B cell (primary cell): Measurements from ENCODE around the gene VWA1. TPM values are rescaled to one million over a fixed set of nuclear protein-coding genes. Genes with fewer than 3 reads are reported as not detected.
A peak's percentile ranks its signal among the peaks of the same experiment; 100 is the strongest.

Source experiments
- ATAC-seq: fragments of 200-7000 bp; cut with Tn5 transposase; one replicate; pipeline ENCODE4 v1.10.0; 2021; ENCODE audit warnings: low read depth, mild to moderate bottlenecking, moderate number of reproducible peaks, moderate library complexity
- CTCF ChIA-PET: fragments of 350-600 bp; sonication (Branson Sonifier 250); formaldehyde crosslinking; loops from one replicate; lab custom pipeline; 2021; ENCODE audit warnings: antibody characterized with exemption, inconsistent platforms; lab: Charles Lee
- POLR2A ChIA-PET: fragments of 350-600 bp; sonication (Branson Sonifier 250); formaldehyde crosslinking; loops from one replicate; lab custom pipeline; 2021; ENCODE audit warnings: antibody characterized with exemption; lab: Charles Lee
- DNase-seq: peaks from one replicate; pipeline ENCODE4 v3.0.0; 2013
- H2AFZ ChIP-seq: 2 replicates; pipeline ENCODE4 v1.6.1; 2012; ENCODE audit warnings: mild to moderate bottlenecking, low read depth, low read length; ENCODE audit not compliant: insufficient read depth, poor library complexity, severe bottlenecking
- H3K27ac ChIP-seq, 2 donors: 1 replicate in 1 of 2; 2 replicates in 1 of 2; pipeline ENCODE4 v1.5.1; 2012 to 2013; ENCODE audit warnings: low read length in 2 of 2, mild to moderate bottlenecking in 2 of 2, moderate library complexity in 1 of 2
- H3K27me3 ChIP-seq, 4 experiments: fragments of 200-600 bp in 1 of 4; sonication (generic) in 1 of 4; replicated peaks in 1 of 4; 1 replicate in 2 of 4; 2 replicates in 2 of 4; pipeline versions ENCODE4 v1.6.1 to v1.7.0; 2013 to 2016; ENCODE audit warnings: low read length in 3 of 4, mild to moderate bottlenecking in 2 of 4, mixed read lengths in 1 of 4, moderate library complexity in 1 of 4; ENCODE audit not compliant: insufficient read depth in 4 of 4, control insufficient read depth in 3 of 4; ENCODE audit errors: control extremely low read depth in 1 of 4
- H3K36me3 ChIP-seq, 2 experiments: replicated peaks in 1 of 2; 1 replicate in 1 of 2; 2 replicates in 1 of 2; pipeline versions ENCODE4 v1.6.1 to v1.7.1; 2013; ENCODE audit warnings: low read length in 1 of 2; ENCODE audit not compliant: insufficient read depth in 2 of 2, control insufficient read depth in 1 of 2; ENCODE audit errors: control extremely low read depth in 1 of 2, extremely low read depth in 1 of 2
- H3K4me1 ChIP-seq, 2 donors: fragments of 200-600 bp in 1 of 2; sonication (generic) in 1 of 2; 1 replicate in 1 of 2; 2 replicates in 1 of 2; pipeline versions ENCODE4 v1.5.1 to v1.6.1; 2013 to 2017; ENCODE audit warnings: low read length in 2 of 2; ENCODE audit not compliant: control insufficient read depth in 2 of 2, insufficient read depth in 2 of 2
- H3K4me2 ChIP-seq: replicated peaks from 2 replicates; pipeline ENCODE3; 2012; ENCODE audit warnings: mild to moderate bottlenecking, low read depth, low read length; ENCODE audit not compliant: poor library complexity, severe bottlenecking
- H3K4me3 ChIP-seq, 5 experiments: fragments of 200-600 bp in 1 of 5; sonication (generic) in 1 of 5; 1 replicate in 3 of 5; 2 replicates in 2 of 5; pipeline versions ENCODE4 v1.5.1 to v1.7.0; 2011 to 2016; ENCODE audit warnings: low read length in 4 of 5, mild to moderate bottlenecking in 4 of 5, low read depth in 2 of 5, control low read depth in 1 of 5, moderate library complexity in 1 of 5; ENCODE audit not compliant: insufficient read depth in 1 of 5; ENCODE audit errors: control extremely low read depth in 1 of 5, extremely low read depth in 1 of 5
- H3K79me2 ChIP-seq: fragments of 200-600 bp; sonication (generic); one replicate; pipeline ENCODE4 v1.6.0; 2016; ENCODE audit warnings: low read length; ENCODE audit not compliant: control insufficient read depth, insufficient read depth
- H3K9ac ChIP-seq: fragments of 200-600 bp; sonication (generic); 2 replicates; pipeline ENCODE4 v1.6.1; 2017; ENCODE audit warnings: mild to moderate bottlenecking, low read length, moderate library complexity
- H3K9me3 ChIP-seq, 3 donors: one replicate each; pipeline versions ENCODE4 v1.6.1 to v1.7.1; 2013; ENCODE audit warnings: low read length in 2 of 3; ENCODE audit not compliant: control insufficient read depth in 2 of 3, insufficient read depth in 1 of 3; ENCODE audit errors: control extremely low read depth in 1 of 3
- H4K20me1 ChIP-seq: 2 replicates; pipeline ENCODE4 v1.6.0; 2012; ENCODE audit warnings: mild to moderate bottlenecking, low read length; ENCODE audit not compliant: insufficient read depth, control insufficient read depth, poor library complexity, severe bottlenecking
- H3K27ac Mint-ChIP-seq: one replicate; pipeline ENCODE4 v1.8.0; 2021; ENCODE audit warnings: mixed read lengths
- H3K27me3 Mint-ChIP-seq: one replicate; pipeline ENCODE4 v1.8.0; 2021; ENCODE audit warnings: mixed read lengths
- H3K4me1 Mint-ChIP-seq: one replicate; pipeline ENCODE4 v1.8.0; 2021; ENCODE audit warnings: mixed read lengths
- H3K4me3 Mint-ChIP-seq: one replicate; pipeline ENCODE4 v1.8.0; 2021; ENCODE audit warnings: mixed read lengths
- H3K9me3 Mint-ChIP-seq: one replicate; pipeline ENCODE4 v1.8.0; 2022; ENCODE audit warnings: mixed read lengths; ENCODE audit not compliant: insufficient read depth
- CTCF ChIP-seq: fragments of 200-600 bp; IDR thresholded peaks from one replicate; pipeline ENCODE4 v1.8.0; 2022; ENCODE audit warnings: antibody characterized with exemption, mild to moderate bottlenecking
- EZH2 ChIP-seq: IDR thresholded peaks from 2 replicates; pipeline ENCODE4 v1.6.1; 2012; ENCODE audit warnings: borderline replicate concordance, low read depth, mild to moderate bottlenecking, moderate library complexity, low read length; ENCODE audit not compliant: insufficient read depth, poor library complexity, severe bottlenecking
- WGBS: methylation state at CpG from one replicate; pipeline ENCODE4 v1.1.5; 2013; ENCODE audit warnings: missing lambda C conversion rate; ENCODE audit not compliant: insufficient coverage; 5-methylcytosine and 5-hydroxymethylcytosine counted together
- intact Hi-C: fragments of 100-400 bp; cut with micrococcal nuclease; formaldehyde crosslinking; loops from one replicate; pipeline ENCODE4 v1.10.0; 2022
- polyA plus RNA-seq: library from polyadenylated mRNA; depleted of rRNA; stranded (reverse); fragments of >200 nt; gene quantifications from 2 replicates; pipeline ENCODE4 v1.2.3, GENCODE V29; 2012
- total RNA-seq, 2 donors: library from RNA; stranded (reverse); fragments of 120-200 nt in 1 of 2; gene quantifications; 1 replicate in 1 of 2; 2 replicates in 1 of 2; pipeline versions ENCODE4 v1.2.3 to v1.2.4, GENCODE V29; 2013 to 2022

The VWA1 gene
- total and polyA plus RNA-seq, 2 donors (not counting 1 experiment from before 2014, with no cell fraction given) = 0.09 TPM; not detected in 1

GRCh38 chr1:1462318-1462966 is 27.0 kb downstream of the VWA1 start:
- 68% methylated on average over 26 of the region's 26 CpGs for WGBS
- peak overlapping the region; percentile 35 for H3K9ac ChIP-seq
- peak; percentile 68 for ATAC-seq
- H3K4me1 ChIP-seq = peaks cover 0 to 12% of the 10 kb centered on the region in 2 donors
- H4K20me1 ChIP-seq = no peaks in the 10 kb centered on the region
- Mint-ChIP-seq H3K4me1 (peaks cover 2% of the 10 kb centered on the region), H3K9me3 (no peaks in the 10 kb centered on the region), H3K27ac (no peak overlapping the region), H3K27me3 (no peaks in the 10 kb centered on the region), H3K4me3 (peak overlapping the region; percentile 45)
- ChIA-PET CTCF (no interaction called here), POLR2A (interaction anchor here (0.6 kb wide), 1 partner anchor 1186 kb away, joined by 6 read pairs; no protein-coding TSS in a partner anchor)
- intact Hi-C loops = no loop called here
- H3K4me2 ChIP-seq = peak overlapping the region; percentile 45
- peak overlapping the region; percentile 51 for H2AFZ ChIP-seq
- H3K27me3 ChIP-seq = peaks cover 0 to 16% (median 0%) of the 10 kb centered on the region in 4 experiments
- H3K4me3 ChIP-seq = peak overlapping the region in 3 of 5 experiments; percentile 7 to 38 (median 18)
- H3K9me3 ChIP-seq = peaks cover 0 to 4% (median 0%) of the 10 kb centered on the region in 3 donors
- no peaks in the 10 kb centered on the region for H3K79me2 ChIP-seq
- TF ChIP-seq EZH2 (no peak), CTCF (no peak)
- H3K27ac ChIP-seq = peak overlapping the region in 1 of 2 donors; percentile 3
- DNase-seq = peak; percentile 56
- no peaks in the 10 kb centered on the region for H3K36me3 ChIP-seq

GRCh38 chr1:1463312-1463711 is 27.8 kb downstream of the VWA1 start:
- Histone ChIP-seq H3K9ac (no peak overlapping the region), H3K27me3 (peaks cover 0 to 16% (median 0%) of the 10 kb centered on the region in 4 experiments), H3K79me2 (no peaks in the 10 kb centered on the region), H3K27ac (no peak overlapping the region), H3K4me1 (peaks cover 0 to 12% of the 10 kb centered on the region in 2 donors), H3K4me2 (no peak overlapping the region), H2AFZ (no peak overlapping the region), H3K9me3 (peaks cover 0 to 4% (median 0%) of the 10 kb centered on the region in 3 donors), H3K4me3 (no peak overlapping the region), H3K36me3 (no peaks in the 10 kb centered on the region), H4K20me1 (no peaks in the 10 kb centered on the region)
- TF ChIP-seq CTCF (no peak), EZH2 (no peak)
- 90% methylated on average over 6 of the region's 7 CpGs for WGBS
- CTCF ChIA-PET = no interaction called here
- DNase-seq (no peak), ATAC-seq (no peak)
- intact Hi-C loops = no loop called here
- H3K9me3 Mint-ChIP-seq = no peaks in the 10 kb centered on the region
- H3K27ac Mint-ChIP-seq = no peak overlapping the region
- no peak overlapping the region for H3K4me3 Mint-ChIP-seq
- POLR2A ChIA-PET = no interaction called here
- H3K4me1 Mint-ChIP-seq = peaks cover 2% of the 10 kb centered on the region
- no peaks in the 10 kb centered on the region for H3K27me3 Mint-ChIP-seq
